Activated T-helper 17 cell treated with anti-CD3 and anti-CD28 coated beads, Interleukin-2, amount 50 U/mL, for 72 hours (primary cell): ENCODE results near the gene DYNC2I2. TPM values are rescaled to one million over a fixed set of nuclear protein-coding genes. Genes with fewer than 3 reads are reported as not detected.
"Not testable (repeated sequence)": the region's sequence is repeated elsewhere in the genome, so short reads cannot be mapped to it uniquely, and the experiment has no call there.

Experiments
- ATAC-seq: fragments of 150-1000 bp; cut with Tn5 transposase; replicated peaks from 2 replicates; pipeline ENCODE4 v1.10.0; 2021; ENCODE audit warnings: mild to moderate bottlenecking, moderate library complexity
- H3K27ac Mint-ChIP-seq: one replicate; pipeline ENCODE4 v1.8.0; 2022; ENCODE audit warnings: mixed read lengths
- H3K27me3 Mint-ChIP-seq: one replicate; pipeline ENCODE4 v1.8.0; 2022; ENCODE audit warnings: mixed read lengths
- H3K36me3 Mint-ChIP-seq: one replicate; pipeline ENCODE4 v1.8.0; 2022; ENCODE audit warnings: low read depth, mild to moderate bottlenecking, mixed read lengths
- H3K4me1 Mint-ChIP-seq: one replicate; pipeline ENCODE4 v1.8.0; 2022; ENCODE audit warnings: mixed read lengths
- H3K4me3 Mint-ChIP-seq: one replicate; pipeline ENCODE4 v1.8.0; 2022; ENCODE audit warnings: mild to moderate bottlenecking, mixed read lengths
- H3K9me3 Mint-ChIP-seq: one replicate; pipeline ENCODE4 v1.8.0; 2022; ENCODE audit warnings: mixed read lengths
- total RNA-seq, 2 donors: library from RNA; stranded (reverse); gene quantifications; one replicate each; pipeline ENCODE4 v1.2.3, GENCODE V29; 2022

Gene DYNC2I2
- total RNA-seq, 2 donors from 2014 or later = 29.4 to 39.8 TPM

DNA sequence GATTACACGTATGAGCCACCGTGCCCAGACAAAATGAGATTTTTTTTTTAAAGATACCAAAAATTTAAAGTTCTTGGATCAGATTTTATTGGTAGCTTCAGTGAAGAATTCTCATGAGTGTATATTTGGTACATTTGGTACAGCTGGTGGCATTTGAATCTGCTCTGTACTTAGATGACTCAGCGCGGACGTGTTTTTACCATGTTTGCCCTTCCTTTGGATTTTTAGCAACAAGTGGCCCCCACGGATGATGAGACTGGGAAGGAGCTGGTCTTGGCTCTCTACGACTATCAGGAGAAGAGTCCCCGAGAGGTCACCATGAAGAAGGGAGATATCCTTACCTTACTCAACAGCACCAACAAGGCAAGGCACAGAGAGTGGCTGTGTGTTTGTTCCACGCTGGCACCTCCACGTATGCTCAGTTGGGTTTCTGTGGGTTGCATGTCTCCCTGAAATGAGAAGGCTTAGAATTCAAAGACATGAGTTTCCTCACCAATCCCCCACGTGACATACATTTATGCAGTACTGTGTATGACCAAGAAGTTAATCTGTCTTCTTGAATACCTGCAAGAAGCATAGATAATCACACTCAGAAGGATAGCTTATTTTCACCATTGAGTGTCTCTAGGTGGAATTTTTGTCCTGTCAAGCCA, 67.9 kb downstream of the DYNC2I2 start:
- Mint-ChIP-seq H3K9me3 (no peaks in the 10 kb centered on the region), H3K27me3 (no peaks in the 10 kb centered on the region), H3K36me3 (peaks cover 100% of the 10 kb centered on the region), H3K4me3 (no peak overlapping the region), H3K4me1 (peaks cover 11% of the 10 kb centered on the region), H3K27ac (peak overlapping the region; percentile 15)
- no peak for ATAC-seq

DNA sequence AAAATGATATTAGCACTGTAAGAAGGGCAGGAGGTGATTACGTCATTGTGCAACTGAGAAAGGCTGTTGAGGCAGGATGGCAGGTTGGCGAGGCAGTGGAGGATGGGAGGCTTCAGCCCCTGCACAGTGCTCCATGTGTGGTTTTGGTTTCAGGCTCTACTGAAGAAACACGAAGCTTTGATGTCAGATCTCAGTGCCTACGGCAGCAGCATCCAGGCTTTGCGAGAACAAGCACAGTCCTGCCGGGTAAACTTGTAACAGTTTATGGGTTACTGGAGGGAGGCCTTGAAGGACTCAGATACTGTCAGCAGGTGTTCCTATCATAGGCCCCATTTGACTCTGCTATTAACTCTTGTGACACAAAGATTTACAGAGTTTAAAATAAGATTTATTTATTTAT, 69.2 kb downstream of the DYNC2I2 start:
- Mint-ChIP-seq H3K4me1 (peaks cover 11% of the 10 kb centered on the region), H3K36me3 (peaks cover 100% of the 10 kb centered on the region), H3K27ac (peak overlapping the region; percentile 91), H3K27me3 (no peaks in the 10 kb centered on the region), H3K9me3 (no peaks in the 10 kb centered on the region), H3K4me3 (peak overlapping the region; percentile 49)
- ATAC-seq = peak; percentile 96

DNA sequence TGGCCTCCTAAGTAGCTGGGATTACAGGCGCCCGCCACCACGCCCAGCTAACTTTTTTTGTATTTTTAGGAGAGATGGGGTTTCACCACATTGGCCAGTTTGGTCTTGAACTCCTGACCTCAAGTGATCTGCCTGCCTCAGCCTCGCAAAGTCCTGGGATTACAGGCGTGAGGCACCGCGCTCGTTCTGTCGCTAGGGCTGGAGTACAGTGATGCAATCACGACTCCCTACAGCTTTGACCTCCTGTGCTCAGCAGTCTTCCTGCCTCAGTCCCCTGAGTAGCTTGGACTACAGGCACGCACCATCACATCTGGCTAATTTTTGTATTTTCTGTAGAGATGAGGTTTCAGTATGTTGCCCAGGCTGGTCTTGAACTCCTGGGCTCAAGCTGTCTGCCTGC, 69.7 kb downstream of the DYNC2I2 start:
- H3K4me3 Mint-ChIP-seq = peak overlapping the region; percentile 49
- peaks cover 100% of the 10 kb centered on the region for H3K36me3 Mint-ChIP-seq
- peak overlapping the region; percentile 91 for H3K27ac Mint-ChIP-seq
- H3K27me3 Mint-ChIP-seq, H3K9me3 Mint-ChIP-seq: not testable (repeated sequence)
- peaks cover 11% of the 10 kb centered on the region for H3K4me1 Mint-ChIP-seq
- ATAC-seq = peak; percentile 38

DNA sequence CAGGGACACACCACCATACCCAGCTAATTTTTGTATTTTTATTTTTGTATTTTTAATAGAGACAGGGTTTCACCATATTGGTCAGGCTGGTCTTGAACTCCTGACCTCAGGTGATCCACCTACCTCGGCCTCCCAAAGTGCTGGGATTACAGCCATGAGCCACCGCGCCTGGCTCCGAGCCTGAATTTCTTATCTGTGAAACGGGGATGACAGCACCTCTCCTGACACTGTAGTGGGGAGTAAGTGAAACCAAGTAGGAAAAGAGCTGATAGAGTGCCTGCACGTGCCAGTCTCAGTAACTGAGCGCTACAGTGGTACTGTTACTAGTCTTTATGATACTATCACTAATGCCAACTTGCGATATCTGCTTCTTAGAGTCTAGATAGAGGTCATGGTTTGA, 71.5 kb downstream of the DYNC2I2 start:
- not testable (repeated sequence) for H3K27me3 Mint-ChIP-seq, ATAC-seq, H3K4me3 Mint-ChIP-seq, H3K9me3 Mint-ChIP-seq
- peaks cover 11% of the 10 kb centered on the region for H3K4me1 Mint-ChIP-seq
- H3K36me3 Mint-ChIP-seq = peaks cover 100% of the 10 kb centered on the region
- peak overlapping the region; percentile 54 for H3K27ac Mint-ChIP-seq

Other genes starting within 250 kb of the DYNC2I2 start
- 1 to 10 TPM in 1 of 2 donors, under 1 TPM in 1; 0.56 to 1.7 TPM for gene CERCAM, start 236.0 kb downstream of the DYNC2I2 start, total RNA-seq
- 10 to 100 TPM; 49.4 to 66.2 TPM for gene ODF2, start 200.8 kb downstream of the DYNC2I2 start, total RNA-seq
- 10 to 100 TPM; 53.6 TPM for gene GLE1, start 152.1 kb downstream of the DYNC2I2 start, total RNA-seq
- 100 to 1,000 TPM; 294 to 337 TPM for gene SPTAN1, start 104.3 kb downstream of the DYNC2I2 start, total RNA-seq
- gene SET, start 32.4 kb upstream of the DYNC2I2 start, total RNA-seq = 100 to 1,000 TPM; 301 to 598 TPM
- 1 to 10 TPM; 4.1 to 9.1 TPM for gene PKN3, start 45.7 kb upstream of the DYNC2I2 start, total RNA-seq
- 10 to 100 TPM; 44.8 to 60.9 TPM for gene ZDHHC12, start 67.3 kb upstream of the DYNC2I2 start, total RNA-seq
- gene ZER1, start 115.1 kb upstream of the DYNC2I2 start, total RNA-seq = 10 to 100 TPM; 16.0 to 28.5 TPM
- 10 to 100 TPM; 18.7 to 24.2 TPM for gene TBC1D13, start 130.4 kb upstream of the DYNC2I2 start, total RNA-seq
- 10 to 100 TPM in 1 of 2 donors, 1 to 10 TPM in 1; 6.3 to 15.6 TPM for gene ENDOG, start 161.7 kb upstream of the DYNC2I2 start, total RNA-seq
- 10 to 100 TPM; 51.4 to 80.8 TPM for gene SPOUT1, start 172.9 kb upstream of the DYNC2I2 start, total RNA-seq
- gene KYAT1, start 225.1 kb upstream of the DYNC2I2 start, total RNA-seq = 10 to 100 TPM; 20.1 to 29.6 TPM
- gene LRRC8A, start 225.3 kb upstream of the DYNC2I2 start, total RNA-seq = 10 to 100 TPM; 19.3 to 24.5 TPM